ENCODE measurements around the gene NKD2.
"Not testable (repeated sequence)": the region's sequence is repeated elsewhere in the genome, so short reads cannot be mapped to it uniquely, and the experiment has no call there.

The NKD2 gene

GRCh38 chr5:1013948-1014301 lies 5.3 kb downstream of the NKD2 start:
- DNase-seq (ENCODE audit: low read depth in 2 of 2) = no peak

GRCh38 chr5:1014346-1014745 lies 5.7 kb downstream of the NKD2 start:
- no peak for DNase-seq (ENCODE audit: low read depth in 2 of 2)

- DNase-seq (ENCODE audit: low read depth in 2 of 2) = no peak
These were observed 6.2 kb downstream of the NKD2 start for GRCh38 chr5:1014781-1015221.

GRCh38 chr5:1015507-1015906 lies 6.9 kb downstream of the NKD2 start:
- DNase-seq (ENCODE audit: low read depth in 2 of 2) = no peak

- no peak for DNase-seq (ENCODE audit: low read depth in 2 of 2)
These were observed 7.4 kb downstream of the NKD2 start for GRCh38 chr5:1016036-1016435.

- no peak for DNase-seq (ENCODE audit: low read depth in 2 of 2)
These were observed 7.9 kb downstream of the NKD2 start for GRCh38 chr5:1016476-1016875.

- DNase-seq (ENCODE audit: low read depth in 2 of 2) = no peak
These were observed 8.5 kb downstream of the NKD2 start for GRCh38 chr5:1017056-1017455.

- no peak for DNase-seq (ENCODE audit: low read depth in 2 of 2)
These were observed 9.3 kb downstream of the NKD2 start for GRCh38 chr5:1017691-1018455.

GRCh38 chr5:1018596-1018995 lies 10.0 kb downstream of the NKD2 start:
- no peak for DNase-seq (ENCODE audit: low read depth in 2 of 2)

- no peak for DNase-seq (ENCODE audit: low read depth in 2 of 2)
These were observed 10.7 kb downstream of the NKD2 start for GRCh38 chr5:1019001-1019905.

GRCh38 chr5:1020452-1020961 lies 11.9 kb downstream of the NKD2 start:
- no peak for DNase-seq (ENCODE audit: low read depth in 2 of 2)

- DNase-seq (ENCODE audit: low read depth in 2 of 2) = no peak
These were observed 12.8 kb downstream of the NKD2 start for GRCh38 chr5:1021136-1021968.

GRCh38 chr5:1021969-1022336 lies 13.4 kb downstream of the NKD2 start:
- DNase-seq (ENCODE audit: low read depth in 2 of 2) = not testable (repeated sequence)

- DNase-seq (ENCODE audit: low read depth in 2 of 2) = no peak
These were observed 18.4 kb downstream of the NKD2 start for GRCh38 chr5:1026700-1027621.

- DNase-seq (ENCODE audit: low read depth in 2 of 2) = no peak
These were observed 19.2 kb downstream of the NKD2 start for GRCh38 chr5:1027631-1028441.

GRCh38 chr5:1028481-1029281 lies 20.1 kb downstream of the NKD2 start:
- no peak for DNase-seq (ENCODE audit: low read depth in 2 of 2)

- no peak for DNase-seq (ENCODE audit: low read depth in 2 of 2)
These were observed 20.8 kb downstream of the NKD2 start for GRCh38 chr5:1029282-1029944.

GRCh38 chr5:1029945-1030625 lies 21.5 kb downstream of the NKD2 start:
- no peak for DNase-seq (ENCODE audit: low read depth in 2 of 2)

All from activated CD4-positive, alpha-beta T cell treated with anti-CD3 and anti-CD28 coated beads for 24 hours (primary cell).